H1 (cell line): ENCODE measurements around the gene TMEM250. TPM values are rescaled to one million over a fixed set of nuclear protein-coding genes. Genes with fewer than 3 reads are reported as not detected.
A peak's percentile ranks its signal among the peaks of the same experiment; 100 is the strongest.

Experiments
- CTCF ChIA-PET: fragments of 300-600 bp; sonication (Branson Sonifier 250); formaldehyde crosslinking; loops from one replicate; lab custom pipeline; 2021; ENCODE audit not compliant: partially characterized antibody; lab: Charles Lee
- POLR2A ChIA-PET: fragments of 300-600 bp; sonication (Branson Sonifier 250); formaldehyde crosslinking; loops from one replicate; lab custom pipeline; 2021; ENCODE audit warnings: inconsistent platforms; ENCODE audit not compliant: partially characterized antibody; lab: Charles Lee
- DNase-seq, 2 experiments: peaks; one replicate each; pipeline versions ENCODE4 v3.0.0 to v3.0.0-alpha.2; 2010 to 2022; ENCODE audit warnings: low spot score in 2 of 2, low read depth in 1 of 2, mixed read lengths in 1 of 2
- FAIRE-seq: peaks from 2 replicates; lab custom pipeline; 2011; peaks lifted over from hg19 to GRCh38; lab: Jason Lieb, UNC
- H2AFZ ChIP-seq: 2 replicates; pipeline ENCODE4 v1.8.1; 2012; ENCODE audit warnings: low read length, inconsistent platforms
- H2AK5ac ChIP-seq: 2 replicates; pipeline ENCODE4 v1.6.1; 2013; ENCODE audit warnings: low read depth, low read length
- H2BK120ac ChIP-seq: replicated peaks from 2 replicates; pipeline ENCODE3; 2013; ENCODE audit warnings: low read depth, low read length, inconsistent platforms
- H2BK12ac ChIP-seq: 2 replicates; pipeline ENCODE4 v1.6.1; 2013; ENCODE audit warnings: low read depth, low read length
- H2BK15ac ChIP-seq: 2 replicates; pipeline ENCODE4 v1.6.1; 2013; ENCODE audit warnings: low read length
- H2BK20ac ChIP-seq: 2 replicates; pipeline ENCODE4 v1.6.1; 2013; ENCODE audit warnings: low read length
- H2BK5ac ChIP-seq: 2 replicates; pipeline ENCODE4 v1.6.1; 2013; ENCODE audit warnings: low read depth, low read length
- H3K14ac ChIP-seq: 2 replicates; pipeline ENCODE4 v1.6.1; 2013; ENCODE audit warnings: inconsistent platforms; ENCODE audit not compliant: insufficient read length
- H3K18ac ChIP-seq: 2 replicates; pipeline ENCODE4 v1.6.1; 2013; ENCODE audit warnings: low read length; ENCODE audit errors: extremely low read depth
- H3K23ac ChIP-seq: 2 replicates; pipeline ENCODE4 v1.6.1; 2013; ENCODE audit warnings: inconsistent platforms; ENCODE audit not compliant: insufficient read length
- H3K23me2 ChIP-seq: 2 replicates; pipeline ENCODE4 v1.6.1; 2013; ENCODE audit warnings: low read depth, low read length
- H3K27ac ChIP-seq: 2 replicates; pipeline ENCODE4 v1.6.1; 2011; ENCODE audit warnings: low read depth, low read length, inconsistent platforms
- H3K27me3 ChIP-seq, 4 experiments: replicated peaks in 1 of 4; 1 replicate in 1 of 4; 2 replicates in 3 of 4; pipeline versions ENCODE4 v1.6.1 to v1.8.1; 2011 to 2013; ENCODE audit warnings: low read length in 3 of 4, mild to moderate bottlenecking in 3 of 4, inconsistent platforms in 2 of 4, mixed read lengths in 2 of 4, moderate library complexity in 1 of 4; ENCODE audit not compliant: control insufficient read depth in 3 of 4, insufficient read depth in 3 of 4; ENCODE audit errors: extremely low read depth in 1 of 4
- H3K36me3 ChIP-seq, 4 experiments: 2 replicates each; pipeline versions ENCODE4 v1.6.1 to v1.8.1; 2011 to 2013; ENCODE audit warnings: mild to moderate bottlenecking in 4 of 4, low read length in 3 of 4, moderate library complexity in 2 of 4, control low read depth in 1 of 4, inconsistent platforms in 1 of 4; ENCODE audit not compliant: insufficient read depth in 4 of 4, control insufficient read depth in 2 of 4
- H3K4ac ChIP-seq: replicated peaks from 2 replicates; pipeline ENCODE3; 2013; ENCODE audit warnings: low read length, low read depth, mixed read lengths, inconsistent platforms; ENCODE audit not compliant: insufficient read length
- H3K4me1 ChIP-seq, 4 experiments: replicated peaks in 1 of 4; 1 replicate in 1 of 4; 2 replicates in 3 of 4; pipeline versions ENCODE4 v1.6.1 to v1.8.1; 2011 to 2013; ENCODE audit warnings: low read length in 3 of 4, inconsistent platforms in 2 of 4, mixed read lengths in 1 of 4; ENCODE audit not compliant: insufficient read depth in 4 of 4, control insufficient read depth in 3 of 4
- H3K4me2 ChIP-seq, 2 experiments: 2 replicates each; pipeline versions ENCODE4 v1.6.1 to v1.8.1; 2011 to 2013; ENCODE audit warnings: low read depth in 2 of 2, low read length in 2 of 2, control low read depth in 1 of 2, inconsistent platforms in 1 of 2, mild to moderate bottlenecking in 1 of 2; ENCODE audit not compliant: insufficient read depth in 1 of 2
- H3K4me3 ChIP-seq, 4 experiments: fragments of 200-600, 300-600 bp in 1 of 4; sonication (generic), shearing (Covaris generic), sonication (Bioruptor Twin) in 1 of 4; 2 replicates each; pipeline versions ENCODE4 v1.5.1 to v1.8.1; 2011 to 2016; ENCODE audit warnings: low read length in 4 of 4, low read depth in 3 of 4, control low read depth in 2 of 4, inconsistent platforms in 2 of 4, mild to moderate bottlenecking in 2 of 4, mixed read lengths in 1 of 4, moderate library complexity in 1 of 4; ENCODE audit not compliant: insufficient read depth in 2 of 4; ENCODE audit errors: extremely low read depth in 1 of 4
- H3K56ac ChIP-seq: replicated peaks from 2 replicates; pipeline ENCODE3; 2013; ENCODE audit warnings: low read depth, mild to moderate bottlenecking, mixed read lengths, low read length, inconsistent platforms; ENCODE audit not compliant: insufficient read length
- H3K79me1 ChIP-seq: 2 replicates; pipeline ENCODE4 v1.6.1; 2013; ENCODE audit warnings: low read depth, low read length, control low read depth
- H3K79me2 ChIP-seq, 2 experiments: 2 replicates each; pipeline versions ENCODE4 v1.6.1 to v1.8.1; 2012 to 2013; ENCODE audit warnings: low read length in 2 of 2, mild to moderate bottlenecking in 2 of 2, inconsistent platforms in 1 of 2; ENCODE audit not compliant: insufficient read depth in 2 of 2, control insufficient read depth in 1 of 2
- H3K9ac ChIP-seq, 4 experiments: replicated peaks in 1 of 4; 1 replicate in 1 of 4; 2 replicates in 3 of 4; pipeline versions ENCODE4 v1.6.1 to v1.8.1; 2011 to 2013; ENCODE audit warnings: low read depth in 3 of 4, low read length in 3 of 4, control low read depth in 2 of 4, mild to moderate bottlenecking in 2 of 4, moderate library complexity in 2 of 4, inconsistent platforms in 1 of 4; ENCODE audit errors: extremely low read depth in 1 of 4
- H3K9me3 ChIP-seq, 2 experiments: 2 replicates each; pipeline versions ENCODE4 v1.6.1 to v1.8.1; 2012 to 2013; ENCODE audit warnings: mild to moderate bottlenecking in 2 of 2, moderate library complexity in 2 of 2, control low read depth in 1 of 2, inconsistent platforms in 1 of 2, low read depth in 1 of 2, low read length in 1 of 2, mixed read lengths in 1 of 2; ENCODE audit not compliant: insufficient read depth in 2 of 2
- H4K20me1 ChIP-seq, 2 experiments: replicated peaks in 1 of 2; 2 replicates each; pipeline versions ENCODE3 to v1.8.1; 2011 to 2013; ENCODE audit warnings: inconsistent platforms in 2 of 2, low read length in 2 of 2, mild to moderate bottlenecking in 1 of 2; ENCODE audit not compliant: insufficient read depth in 2 of 2, control insufficient read depth in 1 of 2
- H4K5ac ChIP-seq: 2 replicates; pipeline ENCODE4 v1.6.1; 2013; ENCODE audit warnings: low read length, low read depth, mixed read lengths, inconsistent platforms; ENCODE audit not compliant: insufficient read length
- H4K8ac ChIP-seq: 2 replicates; pipeline ENCODE4 v1.8.0; 2013; ENCODE audit warnings: mild to moderate bottlenecking, moderate library complexity, low read length, inconsistent platforms; ENCODE audit not compliant: insufficient read depth; ENCODE audit errors: extremely low read depth
- H4K91ac ChIP-seq: replicated peaks from 2 replicates; pipeline ENCODE3; 2013; ENCODE audit warnings: low read length, mixed read lengths, inconsistent platforms; ENCODE audit not compliant: insufficient read length
- ASH2L ChIP-seq: fragments of 200-600, 300-600 bp; sonication (generic); IDR thresholded peaks from one replicate; pipeline ENCODE4 v1.7.1; 2017; ENCODE audit warnings: low read length
- BACH1 ChIP-seq: IDR thresholded peaks from 2 replicates; pipeline ENCODE4 v1.6.1; 2012; ENCODE audit warnings: low read length, improper control_type of control experiment
- CHD2 ChIP-seq: IDR thresholded peaks from 2 replicates; pipeline ENCODE4 v1.6.1; 2012; ENCODE audit warnings: low read length, improper control_type of control experiment
- HDAC2 ChIP-seq, 2 experiments: fragments of 300-600 bp in 1 of 2; sonication (generic) in 1 of 2; IDR thresholded peaks; 2 replicates each; pipeline ENCODE4 v1.6.1; 2011 to 2012; ENCODE audit warnings: low read depth in 2 of 2, low read length in 2 of 2, mild to moderate bottlenecking in 2 of 2, moderate library complexity in 2 of 2, borderline replicate concordance in 1 of 2, inconsistent platforms in 1 of 2
- POLR2AphosphoS5 ChIP-seq: IDR thresholded peaks from 2 replicates; pipeline ENCODE4 v1.6.1; 2011; ENCODE audit warnings: low read depth, low read length
- WGBS, 2 experiments: shearing (Covaris generic) in 1 of 2; methylation state at CpG; one replicate each; pipeline versions ENCODE4 v1.1.6 to v1.1.7; 2013 to 2015; ENCODE audit warnings: low lambda C conversion rate in 2 of 2, mixed read lengths in 2 of 2, inconsistent platforms in 1 of 2, low coverage in 1 of 2, missing lambda C conversion rate in 1 of 2; ENCODE audit not compliant: insufficient replicate concordance in 2 of 2, insufficient coverage in 1 of 2, insufficient read length in 1 of 2; ENCODE audit errors: extremely low coverage in 1 of 2, missing lambda C conversion rate in 1 of 2; 5-methylcytosine and 5-hydroxymethylcytosine counted together
- polyA plus RNA-seq, 7 experiments: library from polyadenylated mRNA; depleted of rRNA in 3 of 7; stranded (reverse) in 5 of 7; unstranded in 2 of 7; fragments of >200 nt in 5 of 7; fragments of 200-250 nt in 2 of 7; gene quantifications; 1 replicate in 5 of 7; 2 replicates in 1 of 7; 4 replicates in 1 of 7; pipeline versions ENCODE4 v1.2.1 to v1.2.3, GENCODE V29; 2011 to 2013; ENCODE audit warnings: missing spikeins in 2 of 7, mixed read lengths in 2 of 7
- total RNA-seq: library from RNA; stranded (reverse); fragmentation: NEBNext Ultra II Directional; extraction: Animal tissue kit (Norgen Biotek cat#: 25700); gene quantifications from 2 replicates; pipeline ENCODE4 v1.2.1, GENCODE V29; 2021

Gene TMEM250
- total and polyA plus RNA-seq, 2 of the 8 experiments (the other 6 are each of a cell fraction or from before 2014, with no cell fraction given): 22.3 to 34.9 TPM

DNA sequence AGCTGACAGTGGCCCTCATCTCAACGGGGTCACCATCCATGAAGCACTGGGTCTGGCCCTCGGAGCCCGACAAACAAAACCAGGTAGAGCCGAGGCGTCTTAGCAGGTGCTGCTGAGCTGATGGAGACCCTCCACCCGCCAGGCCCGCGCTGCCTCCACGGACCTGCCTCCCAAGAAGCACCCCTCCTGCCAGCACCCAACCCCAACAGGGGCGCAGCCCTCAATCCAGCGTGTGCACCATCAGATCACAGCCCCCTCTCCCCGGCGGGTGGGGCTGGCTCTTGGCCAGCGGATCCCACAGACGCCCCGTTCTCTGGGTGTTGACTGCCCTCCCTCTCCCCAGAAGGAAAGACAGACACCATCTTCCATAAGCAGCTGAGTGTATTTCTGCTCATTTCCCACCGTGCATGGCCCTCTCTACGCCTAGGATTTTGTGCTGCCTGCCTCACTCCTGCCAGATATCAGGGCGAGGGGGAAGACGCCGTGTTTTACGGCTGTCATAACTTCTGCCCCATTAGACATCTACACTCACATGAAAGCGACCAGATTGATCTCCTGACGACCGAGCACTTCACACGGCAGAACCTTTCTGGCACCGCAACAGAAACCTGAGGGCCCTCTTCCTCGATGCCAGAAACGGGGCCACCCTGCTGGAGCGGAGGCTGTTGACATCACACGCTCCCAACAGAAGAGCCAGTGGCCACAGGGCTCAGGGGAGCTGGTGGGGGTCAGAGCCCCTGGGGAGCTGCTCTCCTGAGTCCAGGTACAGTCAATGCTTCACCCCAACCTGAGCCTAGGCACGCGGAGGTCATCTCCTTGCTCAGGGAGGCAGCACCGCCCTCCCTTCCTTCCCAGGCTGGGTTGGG is 35.9 kb downstream of the TMEM250 start:
- no peak overlapping the region for H3K27ac ChIP-seq
- DNase-seq (no peak), FAIRE-seq (no peak)
- no peak overlapping the region for H2BK12ac ChIP-seq
- H4K20me1 ChIP-seq: peaks cover 0 to 2% of the 10 kb centered on the region in 2 experiments
- H3K27me3 ChIP-seq: no peaks in the 10 kb centered on the region
- no peak overlapping the region for H2BK5ac ChIP-seq
- H4K5ac ChIP-seq: no peak overlapping the region
- no peak overlapping the region for H2BK120ac ChIP-seq
- H3K23me2 ChIP-seq: no peaks in the 10 kb centered on the region
- no peak overlapping the region for H2BK15ac ChIP-seq
- CTCF ChIA-PET: interaction anchor here (0.7 to 2.4 kb wide), 11 partner anchors 9 to 285 kb away, joined by 3 to 12 read pairs (median 3); no protein-coding TSS in a partner anchor
- H2AK5ac ChIP-seq: peak overlapping the region; percentile 65; the same call in 1 of the 2 replicates
- H3K9me3 ChIP-seq: no peaks in the 10 kb centered on the region
- no peak overlapping the region for H3K4me2 ChIP-seq
- no peaks in the 10 kb centered on the region; a peak in 1 of 4 replicates for H3K79me2 ChIP-seq
- H3K4me3 ChIP-seq: no peak overlapping the region
- H3K23ac ChIP-seq: no peak overlapping the region
- H3K18ac ChIP-seq: no peak overlapping the region
- H4K8ac ChIP-seq: no peak overlapping the region
- H3K4me1 ChIP-seq: peaks cover 0 to 8% (median 3%) of the 10 kb centered on the region in 4 experiments; a peak in 3 of 7 replicates
- H4K91ac ChIP-seq: no peak overlapping the region
- POLR2A ChIA-PET: interaction anchor here (2.3 kb wide), 1 partner anchor 10 kb away, joined by 6 read pairs; no protein-coding TSS in a partner anchor
- H3K14ac ChIP-seq: no peak overlapping the region
- H2BK20ac ChIP-seq: no peak overlapping the region
- H2AFZ ChIP-seq: no peak overlapping the region
- H3K79me1 ChIP-seq: no peaks in the 10 kb centered on the region; the same call in 1 of the 2 replicates
- H3K56ac ChIP-seq: no peak overlapping the region
- H3K9ac ChIP-seq: no peak overlapping the region
- WGBS, 2 experiments: 90% methylated on average over 32 of the region's 34 CpGs; no CpG with 5 or more reads in 1 of the 2 experiments
- no peaks in the 10 kb centered on the region for H3K36me3 ChIP-seq
- no peak overlapping the region for H3K4ac ChIP-seq
- TF ChIP-seq BACH1: no peak
- TF ChIP-seq POLR2AphosphoS5: no peak
- TF ChIP-seq CHD2: no peak
- TF ChIP-seq HDAC2 (IDR thresholded peaks at IDR 0.05; ENCODE audit: borderline replicate concordance in 1 of 2, low read depth in 2 of 2, low read length in 2 of 2): no peak
- no peak for TF ChIP-seq ASH2L
